ENCODE data around the gene NOS1. TPM values are rescaled to one million over a fixed set of nuclear protein-coding genes. Genes with fewer than 3 reads are reported as not detected.

The NOS1 gene
- total and polyA plus RNA-seq, 10 donors: 0.03 to 0.22 (median 0.04) TPM; not detected in 6

GRCh38 chr12:117212563-117213190, 148.7 kb downstream of the NOS1 start:
- WGBS, 5 donors: 16 to 19% (median 17%) methylated on average over 7 of the region's 7 CpGs
- H3K36me3 ChIP-seq: no peaks in the 10 kb centered on the region
- H3K4me3 ChIP-seq: no peak overlapping the region
- TF ChIP-seq POLR2A (IDR thresholded peaks at IDR 0.05): no peak
- TF ChIP-seq CTCF (IDR thresholded peaks at IDR 0.05 in 8 of 11, conservative IDR thresholded peaks at IDR 0.05 in 3 of 11): peak; percentile 58 to 88 (median 77)
- DNase-seq: no peak
- no peak overlapping the region for H3K27ac ChIP-seq
- H3K4me1 ChIP-seq: no peaks in the 10 kb centered on the region
- H3K27me3 ChIP-seq (replicated peaks in 1 of 7): peaks cover 0 to 39% (median 0%) of the 10 kb centered on the region in 7 donors
- intact Hi-C loops (cut with DNase I; ENCODE audit: low total_unique reads): no loop called here
- H3K9me3 ChIP-seq: no peaks in the 10 kb centered on the region

GRCh38 chr12:117210266-117210918, 151.0 kb downstream of the NOS1 start:
- H3K27me3 ChIP-seq (replicated peaks in 1 of 7): peaks cover 0 to 36% (median 0%) of the 10 kb centered on the region in 7 donors
- no peak for DNase-seq
- no peak overlapping the region for H3K27ac ChIP-seq
- no peaks in the 10 kb centered on the region for H3K36me3 ChIP-seq
- TF ChIP-seq CTCF (IDR thresholded peaks at IDR 0.05 in 8 of 11, conservative IDR thresholded peaks at IDR 0.05 in 3 of 11) (no peak), POLR2A (IDR thresholded peaks at IDR 0.05) (no peak), POLR2AphosphoS5 (IDR thresholded peaks at IDR 0.05) (no peak)
- WGBS, 5 donors: 87 to 97% (median 89%) methylated on average over 6 of the region's 6 CpGs
- H3K9me3 ChIP-seq: no peaks in the 10 kb centered on the region
- intact Hi-C loops (cut with DNase I; ENCODE audit: low total_unique reads): loop anchor here (2.0 kb wide), 1 partner anchor 626 kb away; no protein-coding TSS in a partner anchor
- H3K4me3 ChIP-seq: no peak overlapping the region
- no peaks in the 10 kb centered on the region for H3K4me1 ChIP-seq

GRCh38 chr12:117209626-117210025, 151.8 kb downstream of the NOS1 start:
- intact Hi-C loops (cut with DNase I; ENCODE audit: low total_unique reads): loop anchor here (2.0 kb wide), 1 partner anchor 627 kb away; no protein-coding TSS in a partner anchor
- H3K9me3 ChIP-seq: no peaks in the 10 kb centered on the region
- H3K36me3 ChIP-seq: no peaks in the 10 kb centered on the region
- 70 to 78% (median 75%) methylated on average over 3 of the region's 3 CpGs for WGBS, 5 donors
- TF ChIP-seq POLR2AphosphoS5 (IDR thresholded peaks at IDR 0.05) (no peak), POLR2A (IDR thresholded peaks at IDR 0.05) (no peak), CTCF (IDR thresholded peaks at IDR 0.05 in 8 of 11, conservative IDR thresholded peaks at IDR 0.05 in 3 of 11) (no peak)
- no peak for DNase-seq
- H3K4me3 ChIP-seq: no peak overlapping the region
- no peak overlapping the region for H3K27ac ChIP-seq
- H3K4me1 ChIP-seq: no peaks in the 10 kb centered on the region
- H3K27me3 ChIP-seq (replicated peaks in 1 of 7): peaks cover 0 to 36% (median 0%) of the 10 kb centered on the region in 7 donors

- 79 to 88% (median 84%) methylated on average over 13 of the region's 13 CpGs for WGBS, 5 donors
- no peak for TF ChIP-seq POLR2AphosphoS5 (IDR thresholded peaks at IDR 0.05)
- no peak for TF ChIP-seq POLR2A (IDR thresholded peaks at IDR 0.05)
- no peak for TF ChIP-seq CTCF (IDR thresholded peaks at IDR 0.05 in 8 of 11, conservative IDR thresholded peaks at IDR 0.05 in 3 of 11)
- Histone ChIP-seq H3K36me3 (no peaks in the 10 kb centered on the region), H3K4me1 (no peaks in the 10 kb centered on the region), H3K4me3 (no peak overlapping the region), H3K27ac (no peak overlapping the region), H3K27me3 (replicated peaks in 1 of 7) (peaks cover 0 to 36% (median 0%) of the 10 kb centered on the region in 7 donors), H3K9me3 (no peaks in the 10 kb centered on the region)
- DNase-seq: peak; percentile 54
- intact Hi-C loops (cut with DNase I; ENCODE audit: low total_unique reads): no loop called here
Measured at GRCh38 chr12:117208811-117209455, 152.5 kb downstream of the NOS1 start.
